G401.6 (cell line): ENCODE results near the gene FBXL7.

Experiments
- FAIRE-seq: peaks from 2 replicates; lab custom pipeline; 2012; peaks lifted over from hg19 to GRCh38; lab: Jason Lieb, UNC

Gene FBXL7

GRCh38 chr5:15679161-15679560 lies 179.2 kb downstream of the FBXL7 start:
- no peak for FAIRE-seq

DNA sequence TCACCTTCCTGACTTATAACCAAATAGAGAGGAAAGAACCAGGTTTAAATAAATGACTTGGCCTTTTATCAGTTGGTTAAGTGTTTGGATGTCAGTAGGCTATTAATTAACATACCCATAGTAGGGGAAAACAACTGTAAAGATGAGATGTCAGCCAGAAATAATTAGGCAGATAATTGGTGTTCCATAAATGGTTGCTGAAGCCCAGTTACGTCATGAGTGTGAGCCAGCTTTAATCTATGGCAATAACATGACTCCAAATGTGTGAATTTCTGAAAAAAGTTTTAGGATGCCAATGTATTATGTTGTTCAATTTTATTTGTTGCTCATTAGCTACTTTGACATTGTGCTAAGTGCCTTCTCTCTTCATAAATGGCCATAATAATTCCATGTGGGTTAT lies 180.5 kb downstream of the FBXL7 start:
- FAIRE-seq = no peak

DNA sequence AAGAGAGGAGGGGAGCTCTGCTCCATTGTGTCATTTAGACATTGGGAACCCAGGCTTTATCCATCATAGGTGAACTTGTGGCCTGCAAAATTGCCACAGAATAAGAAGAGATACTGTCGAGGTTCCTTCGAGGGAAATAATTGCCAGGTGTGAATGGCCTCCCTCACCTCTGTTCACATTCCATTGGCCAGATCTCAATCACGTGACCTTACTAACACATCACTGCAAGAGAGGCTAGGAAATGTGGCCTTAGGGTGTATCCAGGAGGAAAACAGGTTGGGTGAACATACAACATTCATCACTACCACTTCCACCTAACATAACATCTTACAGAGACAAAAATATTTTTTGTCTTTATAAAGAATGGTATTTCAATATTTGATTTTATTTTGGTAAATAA lies 182.1 kb downstream of the FBXL7 start:
- no peak for FAIRE-seq

- no peak for FAIRE-seq
Measured at GRCh38 chr5:15682566-15682965, 182.6 kb downstream of the FBXL7 start.

DNA sequence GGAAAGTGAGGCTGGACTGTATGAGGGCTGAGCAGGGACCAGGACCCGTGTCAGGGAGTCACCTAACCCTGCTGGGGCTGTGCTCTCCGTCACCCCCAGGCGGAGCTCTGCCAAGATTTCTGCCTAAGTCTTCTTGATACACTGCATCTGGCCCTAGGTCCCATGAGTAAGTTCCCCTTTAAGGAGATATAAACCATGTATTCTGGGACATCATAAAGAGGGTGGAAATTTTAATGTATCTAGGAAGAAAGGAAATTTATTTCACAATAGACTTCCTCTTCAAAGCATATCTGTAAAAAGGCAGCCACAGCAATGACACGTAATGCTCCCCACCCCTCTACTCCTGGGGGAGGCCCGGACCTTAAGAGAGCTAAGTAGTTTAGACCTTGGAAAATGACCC lies 183.4 kb downstream of the FBXL7 start:
- no peak for FAIRE-seq

DNA sequence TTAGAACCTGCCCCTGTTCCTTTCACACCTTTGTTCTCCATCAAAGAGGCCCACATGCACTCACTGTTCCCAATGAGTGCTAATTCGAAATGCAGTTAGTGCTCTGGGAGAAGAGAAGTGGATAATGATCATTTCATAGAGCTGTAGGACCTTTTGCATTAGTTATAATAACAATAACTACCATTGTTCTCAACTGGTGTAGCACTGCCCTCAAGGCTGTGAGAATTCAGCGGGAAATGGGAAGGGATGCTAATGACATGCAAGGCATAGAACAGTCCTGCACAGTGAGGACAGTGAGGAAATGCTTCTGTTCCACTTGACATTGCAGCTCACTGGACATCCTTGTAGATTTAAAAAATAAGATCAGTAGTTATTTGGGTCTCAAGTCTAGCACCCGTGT lies 187.4 kb downstream of the FBXL7 start:
- FAIRE-seq = no peak

DNA sequence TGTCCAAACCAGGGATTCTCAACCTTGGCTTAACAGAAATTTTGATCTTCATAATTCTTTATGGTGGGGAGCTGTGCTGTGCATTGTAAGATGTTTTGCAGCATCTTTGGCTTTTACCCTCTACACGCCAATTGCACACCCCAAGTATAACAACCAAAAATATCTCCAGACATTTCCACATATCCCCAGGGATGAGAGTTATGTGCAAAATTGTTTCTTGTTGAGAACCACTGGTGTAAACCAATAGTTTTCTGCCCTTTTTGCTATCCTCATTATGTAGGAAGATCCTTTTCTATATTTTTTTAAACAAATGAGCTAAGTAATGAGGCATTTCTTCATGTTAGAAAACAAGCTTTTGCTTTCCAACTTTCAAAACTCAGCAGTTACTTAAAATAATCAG lies 189.9 kb downstream of the FBXL7 start:
- FAIRE-seq = no peak

GRCh38 chr5:15690611-15691010 lies 190.6 kb downstream of the FBXL7 start:
- FAIRE-seq = no peak

- FAIRE-seq = no peak
Measured at GRCh38 chr5:15691521-15691920, 191.5 kb downstream of the FBXL7 start.

GRCh38 chr5:15692706-15693381 lies 192.9 kb downstream of the FBXL7 start:
- FAIRE-seq = no peak

GRCh38 chr5:15693382-15693728 lies 193.4 kb downstream of the FBXL7 start:
- FAIRE-seq = no peak

DNA sequence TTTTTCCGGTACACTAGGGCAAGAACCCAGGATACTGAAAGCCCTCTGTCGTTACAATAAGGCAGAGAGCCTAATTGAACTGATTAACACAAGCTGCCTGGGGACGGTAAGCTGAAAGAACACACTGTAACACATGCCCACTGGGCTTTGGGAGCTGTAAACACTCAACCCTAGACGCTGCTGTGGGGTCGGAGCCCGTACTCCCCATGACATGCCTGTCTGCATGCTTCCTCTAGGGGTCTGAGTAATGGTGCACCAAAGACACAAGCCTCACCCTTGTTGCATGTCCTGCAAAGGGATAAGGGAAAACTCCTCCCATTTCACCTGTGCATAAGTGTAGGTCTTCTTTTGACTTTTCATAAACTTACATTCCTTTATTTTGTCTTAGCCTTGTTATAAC lies 194.0 kb downstream of the FBXL7 start:
- FAIRE-seq = no peak

- no peak for FAIRE-seq
Measured at GRCh38 chr5:15694696-15695214, 194.8 kb downstream of the FBXL7 start.

DNA sequence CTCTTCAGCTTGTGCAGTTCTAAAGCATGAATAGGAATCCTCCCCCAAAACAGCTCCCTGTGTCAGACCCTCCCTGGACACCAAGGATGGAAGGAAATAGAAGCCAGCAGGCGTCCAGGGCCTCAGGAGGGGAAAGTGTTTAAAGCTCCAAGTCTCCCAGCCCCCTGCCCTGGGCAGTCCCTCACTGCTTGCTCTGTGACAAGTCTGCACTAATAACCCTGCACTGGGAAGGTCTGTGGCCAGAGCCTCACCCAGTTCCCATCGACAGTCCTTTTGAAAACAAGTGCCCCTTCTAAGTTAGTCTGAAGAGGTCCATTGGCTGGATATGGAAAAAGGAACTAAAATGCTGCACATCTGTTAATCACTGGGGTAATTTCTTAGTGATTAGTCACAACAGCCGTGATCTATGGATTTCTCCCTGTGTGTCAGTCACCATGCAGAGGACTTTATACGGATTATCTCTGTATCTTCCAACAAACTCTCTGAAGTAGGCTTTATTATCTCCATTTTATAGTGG lies 195.3 kb downstream of the FBXL7 start:
- FAIRE-seq = no peak

DNA sequence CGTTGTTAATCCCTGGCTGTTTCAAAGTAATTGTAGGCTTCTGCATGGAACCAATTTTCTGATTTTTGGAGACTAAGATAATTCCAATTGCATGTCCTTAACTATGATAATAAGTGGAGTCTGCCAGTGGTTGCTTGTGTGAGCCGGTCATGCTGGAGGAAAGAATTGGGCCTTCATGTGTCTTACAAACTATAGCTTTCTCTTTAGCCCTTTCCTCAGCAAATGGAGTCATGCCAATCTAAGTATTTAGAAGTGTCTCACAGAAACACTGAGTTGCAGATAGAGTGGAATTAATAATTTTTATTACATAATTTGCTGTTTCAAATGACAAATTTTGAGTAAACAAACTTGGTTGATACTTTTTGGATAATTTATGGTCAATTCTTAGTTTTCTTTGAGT lies 200.4 kb downstream of the FBXL7 start:
- FAIRE-seq = no peak

DNA sequence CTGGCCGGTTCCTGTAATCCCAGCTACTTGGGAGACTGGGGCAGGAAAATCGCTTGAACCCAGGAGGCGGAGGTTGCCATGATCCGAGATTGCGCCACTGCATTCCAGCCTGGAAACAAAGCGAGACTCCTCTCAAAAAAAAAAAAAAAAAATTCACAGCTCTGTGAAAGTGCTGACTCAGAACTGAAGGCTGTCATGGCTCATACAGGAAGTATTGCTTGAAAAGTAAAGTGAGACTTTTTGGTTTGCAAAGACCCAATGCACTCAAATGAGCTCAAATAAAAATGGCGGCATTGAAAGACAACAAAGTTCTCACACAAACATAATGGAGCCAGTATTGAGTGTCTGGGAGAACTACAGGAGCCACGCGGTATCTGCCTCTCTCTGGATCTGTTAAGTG lies 202.1 kb downstream of the FBXL7 start:
- FAIRE-seq = no peak

GRCh38 chr5:15703901-15704300 lies 203.9 kb downstream of the FBXL7 start:
- FAIRE-seq = no peak

DNA sequence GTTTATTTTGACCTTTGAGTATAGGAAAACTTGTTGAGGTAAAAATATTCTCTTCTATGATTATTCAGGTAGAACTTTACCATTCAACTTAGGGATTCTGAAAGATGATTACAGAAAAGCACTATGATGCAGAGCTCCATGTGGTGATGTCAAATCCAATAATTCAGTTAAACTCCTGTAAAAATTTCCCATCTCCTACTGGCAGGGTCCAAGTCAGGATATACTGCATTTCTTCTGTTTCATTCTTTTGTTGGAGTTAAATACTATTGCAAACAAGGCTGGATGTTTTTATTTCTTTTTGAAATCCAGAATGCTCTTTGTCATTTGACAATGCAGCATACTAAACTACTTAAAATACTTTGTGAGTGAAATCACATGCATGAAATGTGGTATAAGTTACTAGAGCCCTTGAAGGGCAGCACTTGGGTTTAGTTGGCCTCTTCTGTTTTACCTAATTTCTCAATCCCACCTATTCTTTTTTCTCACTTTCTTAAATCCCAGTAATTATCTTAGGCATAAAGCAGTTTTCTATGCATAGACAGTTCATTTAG lies 204.5 kb downstream of the FBXL7 start:
- FAIRE-seq = no peak

GRCh38 chr5:15707631-15708030 lies 207.7 kb downstream of the FBXL7 start:
- no peak for FAIRE-seq

- no peak for FAIRE-seq
Measured at GRCh38 chr5:15711892-15712291, 211.9 kb downstream of the FBXL7 start.

- FAIRE-seq = no peak
Measured at GRCh38 chr5:15715535-15715934, 215.6 kb downstream of the FBXL7 start.

GRCh38 chr5:15715967-15716366 lies 216.0 kb downstream of the FBXL7 start:
- FAIRE-seq = no peak

GRCh38 chr5:15717001-15717400 lies 217.0 kb downstream of the FBXL7 start:
- no peak for FAIRE-seq
